GM12892 (cell line): ENCODE data around the gene ANKRD13C.
"Not testable (repeated sequence)": the region's sequence is repeated elsewhere in the genome, so short reads cannot be mapped to it uniquely, and the experiment has no call there.

Source experiments
- DNase-seq: peaks from one replicate; pipeline ENCODE4 v3.0.0; 2011; ENCODE audit not compliant: insufficient read length
- FAIRE-seq: peaks from 2 replicates; lab custom pipeline; 2011; peaks lifted over from hg19 to GRCh38; lab: Jason Lieb, UNC
- POLR2A ChIP-seq: IDR thresholded peaks from 2 replicates; pipeline ENCODE4 v1.6.1; 2011; ENCODE audit warnings: low read depth, low read length, control low read depth
- POLR2AphosphoS5 ChIP-seq: IDR thresholded peaks from 2 replicates; pipeline ENCODE4 v1.6.1; 2011; ENCODE audit warnings: low read depth, low read length, control low read depth
- TAF1 ChIP-seq: IDR thresholded peaks from 2 replicates; pipeline ENCODE4 v1.6.1; 2011; ENCODE audit warnings: low read depth, mild to moderate bottlenecking, control low read depth, low read length, borderline replicate concordance

Gene ANKRD13C

DNA sequence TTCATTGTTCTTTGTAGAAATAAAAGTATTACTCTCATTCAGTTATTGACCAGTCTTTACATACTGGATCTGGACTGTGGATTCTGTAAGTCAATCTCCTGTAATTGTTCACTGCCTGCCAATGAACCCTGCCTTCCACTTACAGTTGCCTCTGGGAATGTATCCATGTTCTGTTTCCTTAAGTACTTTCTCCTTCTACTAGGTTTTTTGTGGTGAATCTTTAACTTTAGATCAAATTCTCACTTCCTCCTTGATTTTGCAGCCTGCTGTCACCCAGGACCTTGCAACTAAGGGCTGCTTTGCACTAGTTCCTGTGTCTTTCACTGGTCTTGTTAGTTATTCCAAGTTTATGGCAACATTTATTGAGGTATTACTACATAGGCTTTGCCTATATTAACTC is 28.2 kb upstream of the ANKRD13C start:
- TF ChIP-seq TAF1: no peak
- TF ChIP-seq POLR2AphosphoS5: no peak
- TF ChIP-seq POLR2A: no peak
- DNase-seq: no peak
- no peak for FAIRE-seq

DNA sequence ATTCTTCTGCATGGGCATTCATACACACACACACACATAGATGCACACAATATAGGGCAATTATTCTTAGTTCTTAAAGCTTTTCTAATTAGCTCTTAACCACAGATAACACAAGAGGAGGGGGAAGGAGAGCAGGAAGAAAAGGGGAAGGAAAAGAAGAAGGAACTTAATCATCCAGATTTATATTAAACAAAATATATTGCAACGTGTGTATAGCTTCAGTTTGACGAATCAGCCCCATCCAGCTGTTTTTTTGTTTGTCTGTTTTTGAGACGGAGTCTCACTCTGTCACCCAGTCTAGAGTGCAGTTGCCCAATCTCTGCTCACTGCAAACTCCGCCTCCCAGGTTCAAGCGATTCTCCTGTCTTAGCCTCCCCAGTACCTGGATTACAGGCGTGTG is 21.7 kb upstream of the ANKRD13C start:
- FAIRE-seq (no peak), DNase-seq (no peak)
- TF ChIP-seq POLR2AphosphoS5: no peak
- TF ChIP-seq POLR2A: no peak
- TF ChIP-seq TAF1: no peak

- FAIRE-seq, DNase-seq: not testable (repeated sequence)
These were observed 19.1 kb upstream of the ANKRD13C start for GRCh38 chr1:70373580-70373979.

DNA sequence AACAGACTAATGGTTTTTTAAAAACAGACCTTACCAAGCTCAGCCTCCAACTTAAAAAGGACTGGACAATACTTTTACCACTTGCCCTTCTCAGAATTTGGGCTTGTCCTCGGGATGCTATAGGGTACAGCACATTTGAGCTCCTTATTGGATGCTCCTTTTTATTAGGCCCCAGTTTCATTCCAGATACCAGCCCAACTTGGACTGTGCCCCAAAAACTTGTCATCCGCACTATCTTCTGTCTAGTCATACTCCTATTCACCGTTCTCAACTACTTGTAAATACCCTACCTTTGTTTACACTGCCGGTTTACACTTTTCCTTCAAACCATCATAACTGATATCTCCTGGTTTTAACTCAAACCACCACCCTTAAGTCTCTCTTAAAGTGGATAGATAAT is 17.9 kb upstream of the ANKRD13C start:
- FAIRE-seq: no peak

GRCh38 chr1:70371586-70371985 is 17.1 kb upstream of the ANKRD13C start:
- not testable (repeated sequence) for FAIRE-seq, DNase-seq

More for the DNA sequence above, 17.9 kb upstream of the ANKRD13C start:
- no peak for DNase-seq
- TF ChIP-seq TAF1 (no peak), POLR2AphosphoS5 (no peak), POLR2A (no peak)

- not testable (repeated sequence) for DNase-seq, FAIRE-seq
These were observed 12.9 kb upstream of the ANKRD13C start for GRCh38 chr1:70367397-70367796.

GRCh38 chr1:70366997-70367396 is 12.5 kb upstream of the ANKRD13C start:
- not testable (repeated sequence) for FAIRE-seq, DNase-seq

GRCh38 chr1:70366425-70366952 is 12.0 kb upstream of the ANKRD13C start:
- DNase-seq, FAIRE-seq: not testable (repeated sequence)

- DNase-seq (no peak), FAIRE-seq (no peak)
- no peak for TF ChIP-seq POLR2A
- TF ChIP-seq POLR2AphosphoS5: no peak
- TF ChIP-seq TAF1: no peak
These were observed 9.9 kb upstream of the ANKRD13C start for GRCh38 chr1:70364439-70364838.

DNA sequence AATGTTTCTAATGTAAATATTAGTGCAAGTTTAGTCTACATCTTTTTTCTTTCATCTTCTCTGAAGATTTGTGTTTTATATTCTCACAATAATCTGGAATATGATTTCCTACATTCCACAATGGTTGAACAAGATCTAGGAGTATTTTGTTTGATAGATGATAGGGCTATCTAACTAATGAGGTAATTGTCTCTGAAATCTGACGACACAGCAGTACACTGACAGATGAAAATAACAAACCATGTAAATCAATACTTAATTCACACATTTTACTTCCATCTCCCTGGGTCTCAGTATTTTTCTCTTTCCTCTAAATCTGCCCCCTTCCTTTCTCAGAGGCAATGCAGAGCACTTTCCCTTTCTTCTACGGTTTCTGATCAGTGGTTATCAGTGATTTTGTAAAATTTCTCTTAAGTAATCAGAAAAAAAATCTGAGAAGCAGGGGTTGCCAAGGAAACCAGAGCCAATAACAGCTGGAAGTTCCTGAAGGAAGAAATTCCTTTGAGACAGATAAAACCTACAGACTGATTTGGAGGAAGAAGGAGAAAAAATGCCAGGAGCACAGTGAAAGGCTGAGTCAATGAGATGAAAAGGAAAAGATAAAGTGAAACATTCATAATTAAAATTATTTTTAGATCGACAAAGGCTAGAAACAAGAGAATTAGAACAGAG is 7.3 kb upstream of the ANKRD13C start:
- FAIRE-seq: no peak
- DNase-seq: no peak
- TF ChIP-seq TAF1 (no peak), POLR2A (no peak), POLR2AphosphoS5 (no peak)

- TF ChIP-seq POLR2A (no peak), TAF1 (no peak), POLR2AphosphoS5 (no peak)
- no peak for FAIRE-seq
- no peak for DNase-seq
These were observed 5.8 kb upstream of the ANKRD13C start for GRCh38 chr1:70360321-70360720.

- DNase-seq (no peak), FAIRE-seq (no peak)
- TF ChIP-seq POLR2AphosphoS5: no peak
- TF ChIP-seq TAF1: no peak
- no peak for TF ChIP-seq POLR2A
These were observed 4.5 kb upstream of the ANKRD13C start for GRCh38 chr1:70358921-70359564.

- DNase-seq (no peak), FAIRE-seq (no peak)
- TF ChIP-seq POLR2AphosphoS5 (no peak), TAF1 (no peak), POLR2A (no peak)
These were observed 1.4 kb upstream of the ANKRD13C start for GRCh38 chr1:70355920-70356319.

DNA sequence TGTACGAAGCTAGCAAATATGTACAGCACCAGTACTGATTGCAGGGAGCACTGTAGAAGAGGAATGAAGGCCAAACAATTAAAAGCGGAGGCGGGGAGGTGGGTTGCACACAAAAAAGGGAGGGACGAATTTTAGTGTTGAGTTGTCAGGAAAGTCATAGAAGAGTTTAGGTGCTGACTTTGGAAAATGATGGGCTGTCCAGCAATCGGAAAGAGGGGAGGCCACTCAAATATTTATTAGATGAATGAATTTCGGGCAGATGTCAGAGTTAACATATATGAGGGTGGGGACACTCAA is 537 bp upstream of the ANKRD13C start:
- no peak for TF ChIP-seq TAF1
- TF ChIP-seq POLR2A: no peak
- TF ChIP-seq POLR2AphosphoS5: no peak
- FAIRE-seq (no peak), DNase-seq (no peak)
